Astrocyte (in vitro differentiated cells and primary cell): ENCODE data around the gene PIAS1. TPM values are rescaled to one million over a fixed set of nuclear protein-coding genes. Genes with fewer than 3 reads are reported as not detected.

Experiments used
- DNase-seq: peaks from one replicate; pipeline ENCODE4 v3.0.0-alpha.2; 2010; ENCODE audit warnings: low read depth
- FAIRE-seq: peaks from 2 replicates; lab custom pipeline; 2011; peaks lifted over from hg19 to GRCh38; lab: Jason Lieb, UNC
- H2AFZ ChIP-seq: 2 replicates; pipeline ENCODE4 v1.6.0; 2012; ENCODE audit warnings: low read depth, low read length, inconsistent platforms
- H3K27ac ChIP-seq: 2 replicates; pipeline ENCODE4 v1.5.1; 2011; ENCODE audit warnings: low read depth, low read length, inconsistent platforms
- H3K27me3 ChIP-seq: 2 replicates; pipeline ENCODE4 v1.6.0; 2011; ENCODE audit warnings: low read length, inconsistent platforms; ENCODE audit not compliant: insufficient read depth
- H3K36me3 ChIP-seq: 2 replicates; pipeline ENCODE4 v1.5.1; 2011; ENCODE audit warnings: low read length, inconsistent platforms; ENCODE audit not compliant: insufficient read depth
- H3K4me1 ChIP-seq: 2 replicates; pipeline ENCODE4 v1.5.1; 2011; ENCODE audit warnings: low read length, inconsistent platforms; ENCODE audit not compliant: insufficient read depth
- H3K4me2 ChIP-seq: 2 replicates; pipeline ENCODE4 v1.6.0; 2012; ENCODE audit warnings: low read length, inconsistent platforms
- H3K4me3 ChIP-seq: 2 replicates; pipeline ENCODE4 v1.5.1; 2011; ENCODE audit warnings: low read depth, mild to moderate bottlenecking, low read length, inconsistent platforms; ENCODE audit not compliant: insufficient read depth
- H3K79me2 ChIP-seq: 2 replicates; pipeline ENCODE4 v1.6.0; 2012; ENCODE audit warnings: mild to moderate bottlenecking, low read length, inconsistent platforms; ENCODE audit not compliant: insufficient read depth
- H3K9ac ChIP-seq: 2 replicates; pipeline ENCODE4 v1.6.0; 2012; ENCODE audit warnings: mild to moderate bottlenecking, low read length, inconsistent platforms
- H3K9me3 ChIP-seq: 2 replicates; pipeline ENCODE4 v1.5.1; 2012; ENCODE audit warnings: low read depth, mild to moderate bottlenecking, low read length, inconsistent platforms; ENCODE audit not compliant: insufficient read depth
- H4K20me1 ChIP-seq: 2 replicates; pipeline ENCODE4 v1.6.0; 2012; ENCODE audit warnings: low read length, inconsistent platforms; ENCODE audit not compliant: insufficient read depth
- H3K27ac Mint-ChIP-seq: one replicate; pipeline ENCODE4 v1.8.0; 2021; ENCODE audit warnings: mild to moderate bottlenecking, mixed read lengths; ENCODE audit not compliant: unreplicated experiment
- H3K27me3 Mint-ChIP-seq: one replicate; pipeline ENCODE4 v1.8.0; 2021; ENCODE audit warnings: low read depth, mixed read lengths; ENCODE audit not compliant: unreplicated experiment
- H3K36me3 Mint-ChIP-seq: one replicate; pipeline ENCODE4 v1.8.0; 2021; ENCODE audit warnings: low read depth, mixed read lengths; ENCODE audit not compliant: unreplicated experiment
- H3K4me1 Mint-ChIP-seq: one replicate; pipeline ENCODE4 v1.8.0; 2021; ENCODE audit warnings: low read depth, mixed read lengths; ENCODE audit not compliant: unreplicated experiment
- H3K4me3 Mint-ChIP-seq: one replicate; pipeline ENCODE4 v1.8.0; 2021; ENCODE audit warnings: mild to moderate bottlenecking, moderate library complexity, mixed read lengths; ENCODE audit not compliant: unreplicated experiment
- H3K9me3 Mint-ChIP-seq: one replicate; pipeline ENCODE4 v1.8.0; 2021; ENCODE audit warnings: mild to moderate bottlenecking, mixed read lengths; ENCODE audit not compliant: unreplicated experiment
- EZH2 ChIP-seq: IDR thresholded peaks from 2 replicates; pipeline ENCODE4 v1.6.1; 2012; ENCODE audit warnings: mild to moderate bottlenecking, low read length, inconsistent platforms; ENCODE audit not compliant: insufficient read depth
- total RNA-seq: library from RNA; stranded (reverse); gene quantifications from 2 replicates; pipeline ENCODE4 v1.2.1, GENCODE V29; 2021
- TF ChIP-seq, protein P1 (sequence below): IDR thresholded peaks from 2 replicates; pipeline ENCODE4 v1.5.1; 2011; ENCODE audit warnings: low read depth, mild to moderate bottlenecking, inconsistent platforms, low read length, moderate library complexity; ENCODE audit not compliant: insufficient read depth

The PIAS1 gene
- total RNA-seq, 1 donor from 2014 or later, result 30.2 TPM

DNA sequence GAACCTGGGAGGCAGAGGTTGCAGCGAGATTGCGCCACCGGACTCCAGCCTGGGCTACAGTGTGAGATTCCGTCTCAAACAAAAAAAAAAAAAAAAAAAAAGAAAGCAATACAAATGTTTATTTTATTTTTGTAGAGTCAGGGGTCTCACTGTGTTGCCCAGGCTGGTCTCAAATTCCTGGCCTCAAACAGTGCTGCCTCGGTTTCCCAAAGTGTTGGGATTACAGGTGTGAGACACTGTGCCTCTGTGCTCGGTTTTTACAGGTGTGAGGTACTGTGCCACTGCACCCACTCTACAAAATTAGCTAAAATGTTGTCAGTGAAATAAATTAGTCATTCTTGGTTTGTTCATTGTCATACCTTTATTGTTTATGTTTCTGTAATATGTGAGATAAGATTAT lies 5.5 kb downstream of the PIAS1 start:
- Histone ChIP-seq H2AFZ (no peak overlapping the region), H4K20me1 (peaks cover 94% of the 10 kb centered on the region), H3K36me3 (no peaks in the 10 kb centered on the region), H3K27me3 (no peaks in the 10 kb centered on the region), H3K79me2 (peaks cover 100% of the 10 kb centered on the region), H3K4me2 (no peak overlapping the region), H3K4me3 (no peak overlapping the region), H3K9me3 (no peaks in the 10 kb centered on the region), H3K9ac (no peak overlapping the region), H3K27ac (no peak overlapping the region), H3K4me1 (peaks cover 5% of the 10 kb centered on the region)
- Mint-ChIP-seq H3K36me3 (peaks cover 2% of the 10 kb centered on the region), H3K4me3 (no peak overlapping the region), H3K27me3 (no peaks in the 10 kb centered on the region), H3K27ac (no peak overlapping the region), H3K9me3 (no peaks in the 10 kb centered on the region), H3K4me1 (peaks cover 30% of the 10 kb centered on the region)
- no peak for FAIRE-seq
- DNase-seq, result no peak
- no peak for TF ChIP-seq EZH2
- TF ChIP-seq, protein P1, sequence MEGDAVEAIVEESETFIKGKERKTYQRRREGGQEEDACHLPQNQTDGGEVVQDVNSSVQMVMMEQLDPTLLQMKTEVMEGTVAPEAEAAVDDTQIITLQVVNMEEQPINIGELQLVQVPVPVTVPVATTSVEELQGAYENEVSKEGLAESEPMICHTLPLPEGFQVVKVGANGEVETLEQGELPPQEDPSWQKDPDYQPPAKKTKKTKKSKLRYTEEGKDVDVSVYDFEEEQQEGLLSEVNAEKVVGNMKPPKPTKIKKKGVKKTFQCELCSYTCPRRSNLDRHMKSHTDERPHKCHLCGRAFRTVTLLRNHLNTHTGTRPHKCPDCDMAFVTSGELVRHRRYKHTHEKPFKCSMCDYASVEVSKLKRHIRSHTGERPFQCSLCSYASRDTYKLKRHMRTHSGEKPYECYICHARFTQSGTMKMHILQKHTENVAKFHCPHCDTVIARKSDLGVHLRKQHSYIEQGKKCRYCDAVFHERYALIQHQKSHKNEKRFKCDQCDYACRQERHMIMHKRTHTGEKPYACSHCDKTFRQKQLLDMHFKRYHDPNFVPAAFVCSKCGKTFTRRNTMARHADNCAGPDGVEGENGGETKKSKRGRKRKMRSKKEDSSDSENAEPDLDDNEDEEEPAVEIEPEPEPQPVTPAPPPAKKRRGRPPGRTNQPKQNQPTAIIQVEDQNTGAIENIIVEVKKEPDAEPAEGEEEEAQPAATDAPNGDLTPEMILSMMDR, result no peak

DNA sequence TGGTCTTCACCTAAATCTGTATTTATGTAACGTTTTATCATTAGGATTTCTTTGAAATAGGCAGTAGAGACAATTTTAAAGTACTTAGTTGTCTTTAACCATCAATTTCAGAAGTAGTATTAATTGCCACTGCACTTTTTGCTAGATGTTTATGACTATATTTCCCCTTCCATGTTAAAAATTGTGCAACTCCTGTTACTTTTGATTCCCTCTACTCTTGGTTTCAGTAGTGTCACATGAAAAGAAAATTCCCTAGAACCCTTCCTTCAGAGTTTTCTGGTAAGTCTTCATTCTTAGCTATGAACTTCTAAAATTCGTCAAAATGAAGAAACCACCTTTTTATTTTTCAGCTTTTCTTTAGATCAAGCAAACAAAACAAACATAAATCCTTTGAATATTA lies 7.1 kb downstream of the PIAS1 start:
- no peak overlapping the region for H3K27ac ChIP-seq
- H3K9me3 ChIP-seq, result no peaks in the 10 kb centered on the region
- FAIRE-seq, result no peak
- no peaks in the 10 kb centered on the region for H3K4me1 ChIP-seq
- TF ChIP-seq EZH2, result no peak
- TF ChIP-seq, protein P1, result no peak
- Mint-ChIP-seq H3K4me3 (no peak overlapping the region), H3K9me3 (no peaks in the 10 kb centered on the region), H3K36me3 (peaks cover 2% of the 10 kb centered on the region), H3K27me3 (no peaks in the 10 kb centered on the region), H3K4me1 (peaks cover 30% of the 10 kb centered on the region), H3K27ac (no peak overlapping the region)
- peaks cover 100% of the 10 kb centered on the region for H3K79me2 ChIP-seq
- H3K27me3 ChIP-seq, result no peaks in the 10 kb centered on the region
- H4K20me1 ChIP-seq, result peaks cover 89% of the 10 kb centered on the region
- no peak overlapping the region for H2AFZ ChIP-seq
- H3K9ac ChIP-seq, result no peak overlapping the region
- H3K36me3 ChIP-seq, result no peaks in the 10 kb centered on the region
- no peak for DNase-seq
- no peak overlapping the region for H3K4me2 ChIP-seq
- no peak overlapping the region for H3K4me3 ChIP-seq

DNA sequence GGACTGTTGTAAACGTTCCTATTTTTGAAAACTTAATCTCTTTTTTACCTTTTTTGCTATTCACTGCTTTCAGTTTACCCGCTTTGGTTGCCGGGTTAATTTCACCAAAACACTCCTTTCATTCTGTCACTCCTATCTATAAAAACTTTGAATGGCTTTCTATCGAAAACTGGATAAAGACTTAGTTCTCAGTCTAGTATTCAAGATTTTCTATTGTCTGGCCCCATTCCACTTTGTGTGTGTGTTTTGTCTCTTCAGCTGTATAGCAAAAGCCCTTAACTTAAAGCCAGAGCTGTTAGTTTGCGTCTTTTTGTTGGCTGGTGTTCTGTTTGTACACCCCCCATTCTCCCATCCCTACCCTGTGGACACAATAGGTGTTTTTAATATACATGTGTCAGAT lies 7.5 kb downstream of the PIAS1 start:
- no peak overlapping the region for H3K4me3 ChIP-seq
- H3K79me2 ChIP-seq, result peaks cover 100% of the 10 kb centered on the region
- no peaks in the 10 kb centered on the region for H3K9me3 ChIP-seq
- H3K27me3 ChIP-seq, result no peaks in the 10 kb centered on the region
- DNase-seq (no peak), FAIRE-seq (no peak)
- Mint-ChIP-seq H3K4me3 (no peak overlapping the region), H3K36me3 (peaks cover 2% of the 10 kb centered on the region), H3K27me3 (no peaks in the 10 kb centered on the region), H3K4me1 (peaks cover 27% of the 10 kb centered on the region), H3K27ac (no peak overlapping the region), H3K9me3 (no peaks in the 10 kb centered on the region)
- no peaks in the 10 kb centered on the region for H3K36me3 ChIP-seq
- no peaks in the 10 kb centered on the region for H3K4me1 ChIP-seq
- TF ChIP-seq, protein P1, result no peak
- no peak for TF ChIP-seq EZH2
- peaks cover 89% of the 10 kb centered on the region for H4K20me1 ChIP-seq
- H3K9ac ChIP-seq, result no peak overlapping the region
- H3K27ac ChIP-seq, result no peak overlapping the region
- H2AFZ ChIP-seq, result no peak overlapping the region
- H3K4me2 ChIP-seq, result no peak overlapping the region
